NCI-H82 treated with DMSO at 0.1 percent for 48 hours (cell line): ENCODE data around the gene SDCCAG8.
A peak's percentile ranks its signal among the peaks of the same experiment; 100 is the strongest.

Source experiments
- DNase-seq: peaks from one replicate; lab custom pipeline; 2025; ENCODE audit not compliant: unreplicated experiment; lab: John Stamatoyannopoulos, UW

Gene SDCCAG8

DNA sequence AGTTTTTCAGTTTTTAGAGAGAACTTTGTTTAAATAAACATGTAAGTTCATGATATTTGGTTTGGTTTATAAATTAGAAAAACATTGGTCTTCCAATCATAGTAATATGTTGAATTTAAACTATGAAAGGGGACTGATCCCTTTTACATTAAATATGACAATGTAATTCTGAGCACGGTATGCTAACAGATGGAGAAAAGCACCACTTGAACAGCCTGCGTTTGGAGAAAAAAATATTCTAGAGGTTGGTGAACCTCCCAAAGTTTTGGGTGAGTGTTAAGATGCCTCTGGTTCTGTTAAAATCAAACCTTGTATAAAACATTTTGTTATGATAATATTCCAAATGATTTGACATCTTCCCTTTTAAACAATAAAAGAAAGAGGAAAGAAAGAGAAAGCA is 123.9 kb downstream of the SDCCAG8 start:
- DNase-seq: no peak

GRCh38 chr1:243388276-243388675 is 132.4 kb downstream of the SDCCAG8 start:
- no peak for DNase-seq

- no peak for DNase-seq
These were observed 134.4 kb downstream of the SDCCAG8 start for GRCh38 chr1:243390162-243390791.

DNA sequence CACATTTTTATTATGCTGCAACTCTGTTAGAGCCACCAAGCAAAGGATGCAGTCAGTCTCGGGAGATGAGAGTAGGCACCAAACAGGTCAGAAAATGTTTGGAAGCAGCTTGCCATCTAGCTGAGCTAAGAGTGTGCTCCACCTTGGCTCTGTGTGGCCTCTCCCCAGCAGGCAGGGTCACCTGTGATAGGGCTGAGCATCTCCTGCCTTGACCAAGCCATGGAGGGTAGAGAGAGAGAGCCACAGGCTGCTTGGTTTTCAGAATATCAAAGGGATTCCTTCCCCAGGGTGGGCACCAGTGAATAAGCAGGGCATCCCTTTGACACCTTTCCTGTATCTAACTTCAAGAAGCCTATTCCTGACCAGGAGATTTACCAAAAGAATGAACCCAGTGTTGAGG is 135.5 kb downstream of the SDCCAG8 start:
- DNase-seq: no peak

DNA sequence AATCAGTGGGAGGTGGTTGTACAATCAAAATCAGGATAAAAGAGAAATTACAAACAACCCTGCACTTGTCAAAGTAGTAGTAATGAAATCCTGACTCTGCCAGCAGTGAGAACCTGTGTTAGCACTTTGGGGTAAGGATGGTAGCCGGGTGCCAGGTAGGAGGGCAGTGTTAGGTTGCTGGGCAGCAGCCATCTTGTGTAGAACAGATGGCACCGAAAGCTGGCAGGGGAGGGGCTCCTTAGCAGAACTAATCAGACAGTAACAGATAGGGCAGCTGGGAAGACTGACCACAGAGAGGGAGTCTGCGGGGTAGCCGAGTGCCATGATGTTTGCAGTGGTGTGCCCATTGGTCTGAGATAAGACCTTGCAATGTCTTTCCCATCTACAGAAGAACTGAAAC is 137.3 kb downstream of the SDCCAG8 start:
- DNase-seq: no peak

DNA sequence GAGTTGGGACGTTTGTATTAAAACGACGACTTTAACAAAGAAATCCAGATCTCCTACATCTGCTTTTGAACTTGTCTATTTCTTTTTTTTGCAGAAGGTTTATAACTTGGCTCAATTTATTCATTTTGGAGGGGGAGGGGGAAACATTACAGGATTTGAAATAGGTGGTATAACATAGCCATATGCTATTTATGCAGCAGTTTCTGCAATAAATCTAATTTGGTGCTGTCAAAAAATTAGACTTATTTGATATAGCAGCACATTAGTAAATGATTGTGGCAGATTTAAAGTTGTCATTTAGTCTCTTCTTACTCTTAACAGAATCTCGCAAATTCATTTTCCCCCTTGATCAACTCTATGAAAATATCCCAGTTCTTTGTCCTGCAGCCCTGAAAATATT is 138.2 kb downstream of the SDCCAG8 start:
- DNase-seq: no peak

- DNase-seq: no peak
These were observed 139.0 kb downstream of the SDCCAG8 start for GRCh38 chr1:243394601-243395464.

DNA sequence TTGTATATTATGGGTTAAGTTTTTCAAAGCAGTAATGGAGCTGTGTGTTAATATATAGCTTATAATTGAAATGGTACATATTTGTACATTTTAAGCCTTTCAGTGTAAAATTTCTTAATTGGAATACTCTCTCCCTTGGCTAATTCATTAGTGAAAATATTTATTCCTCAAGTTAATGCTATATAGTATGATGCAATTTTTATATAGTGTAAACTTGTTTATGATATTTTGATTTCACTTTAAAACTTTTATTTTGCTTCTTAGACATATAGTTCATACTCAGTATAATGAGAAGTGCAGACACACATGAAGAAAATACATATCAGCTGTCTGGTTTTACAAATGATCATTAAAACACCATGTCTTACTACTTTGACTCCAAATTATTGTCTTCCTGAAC is 140.6 kb downstream of the SDCCAG8 start:
- DNase-seq: no peak

GRCh38 chr1:243396876-243397275 is 141.0 kb downstream of the SDCCAG8 start:
- DNase-seq: no peak

GRCh38 chr1:243397613-243398321 is 141.9 kb downstream of the SDCCAG8 start:
- no peak for DNase-seq

DNA sequence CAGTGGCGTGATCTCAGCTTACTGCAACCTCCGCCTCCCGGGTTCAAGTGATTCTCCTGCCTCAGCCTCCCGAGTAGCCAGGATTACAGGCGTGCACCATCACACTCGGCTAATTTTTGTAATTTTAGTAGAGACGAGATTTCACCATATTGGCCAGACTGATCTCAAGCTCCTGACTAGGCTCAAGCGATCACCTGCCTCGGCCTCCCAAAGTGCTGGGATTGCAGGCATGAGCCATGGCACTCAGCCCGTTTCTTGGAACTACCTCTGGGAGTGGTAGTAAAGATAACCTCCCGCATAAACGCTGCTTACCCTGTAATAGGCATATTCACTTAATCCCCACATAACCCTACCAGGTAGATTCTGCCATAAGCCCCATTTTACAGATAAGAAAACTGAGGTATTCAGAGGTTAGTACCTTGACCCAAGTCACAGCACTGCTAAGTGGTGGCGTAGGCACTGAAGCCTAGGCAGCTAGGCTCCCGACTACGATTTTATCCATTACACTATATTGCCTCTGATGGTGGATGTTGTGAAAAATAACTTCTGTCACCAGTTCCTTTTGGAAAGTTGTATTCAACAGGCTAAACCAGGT is 143.8 kb downstream of the SDCCAG8 start:
- no peak for DNase-seq

DNA sequence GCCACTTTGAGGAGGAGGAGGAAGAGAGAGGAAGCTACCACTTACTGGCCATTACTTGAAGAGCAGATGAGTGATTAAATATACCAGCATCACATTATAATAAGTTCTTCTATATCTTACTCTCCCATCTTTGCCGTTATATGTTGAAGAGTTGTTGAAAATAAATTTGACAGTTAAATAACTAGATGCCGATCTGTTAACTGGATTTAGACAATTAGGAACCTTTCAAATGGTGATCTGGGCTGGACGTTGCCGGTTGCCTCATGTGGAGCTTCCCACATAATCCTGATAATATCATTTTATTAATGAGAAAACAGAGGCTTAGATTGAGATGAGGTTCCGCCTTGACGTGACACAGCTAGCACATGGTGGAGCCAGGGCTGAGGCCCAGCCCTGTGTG is 147.0 kb downstream of the SDCCAG8 start:
- DNase-seq: peak; percentile 24

GRCh38 chr1:243406424-243406823 is 150.6 kb downstream of the SDCCAG8 start:
- DNase-seq: no peak

GRCh38 chr1:243407284-243408018 is 151.6 kb downstream of the SDCCAG8 start:
- no peak for DNase-seq

DNA sequence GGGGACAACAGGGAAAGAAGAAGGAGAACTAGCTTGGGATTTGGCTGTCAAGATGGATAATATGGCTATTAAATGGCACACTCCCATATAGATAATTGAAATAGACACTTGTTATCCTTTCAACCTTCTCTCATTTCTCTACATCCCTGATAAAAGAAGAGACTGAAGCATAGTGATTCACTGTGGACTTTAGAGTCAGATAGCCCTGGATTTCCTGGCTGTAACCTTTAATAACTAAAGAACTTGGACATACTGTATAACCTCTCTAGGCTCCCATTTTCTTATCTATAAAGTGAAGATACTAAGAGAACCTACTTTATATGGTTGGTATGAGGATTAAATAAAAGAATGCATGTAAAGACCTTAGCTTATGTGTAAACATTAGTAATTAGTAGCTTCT is 152.6 kb downstream of the SDCCAG8 start:
- no peak for DNase-seq

- peak; percentile 15 for DNase-seq
These were observed 153.4 kb downstream of the SDCCAG8 start for GRCh38 chr1:243409284-243409683.

DNA sequence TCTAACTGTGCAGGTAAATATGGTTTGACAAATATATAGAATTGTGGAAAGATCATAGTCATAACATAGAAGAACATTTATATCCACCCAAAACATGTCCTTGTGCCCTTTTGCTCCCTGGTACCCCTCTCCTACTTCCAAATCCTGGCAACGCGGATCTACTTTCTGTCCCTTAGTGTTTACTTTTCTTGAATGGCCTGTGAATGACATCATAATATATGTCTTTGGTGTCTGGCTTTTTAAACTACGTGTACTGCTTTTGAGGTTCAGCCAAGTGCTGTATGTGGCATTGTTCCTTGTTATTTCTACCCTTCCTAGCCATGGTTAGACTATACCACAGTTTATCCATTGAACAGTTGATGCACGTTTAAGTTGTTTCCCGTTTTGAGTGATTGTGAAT is 155.6 kb downstream of the SDCCAG8 start:
- no peak for DNase-seq

DNA sequence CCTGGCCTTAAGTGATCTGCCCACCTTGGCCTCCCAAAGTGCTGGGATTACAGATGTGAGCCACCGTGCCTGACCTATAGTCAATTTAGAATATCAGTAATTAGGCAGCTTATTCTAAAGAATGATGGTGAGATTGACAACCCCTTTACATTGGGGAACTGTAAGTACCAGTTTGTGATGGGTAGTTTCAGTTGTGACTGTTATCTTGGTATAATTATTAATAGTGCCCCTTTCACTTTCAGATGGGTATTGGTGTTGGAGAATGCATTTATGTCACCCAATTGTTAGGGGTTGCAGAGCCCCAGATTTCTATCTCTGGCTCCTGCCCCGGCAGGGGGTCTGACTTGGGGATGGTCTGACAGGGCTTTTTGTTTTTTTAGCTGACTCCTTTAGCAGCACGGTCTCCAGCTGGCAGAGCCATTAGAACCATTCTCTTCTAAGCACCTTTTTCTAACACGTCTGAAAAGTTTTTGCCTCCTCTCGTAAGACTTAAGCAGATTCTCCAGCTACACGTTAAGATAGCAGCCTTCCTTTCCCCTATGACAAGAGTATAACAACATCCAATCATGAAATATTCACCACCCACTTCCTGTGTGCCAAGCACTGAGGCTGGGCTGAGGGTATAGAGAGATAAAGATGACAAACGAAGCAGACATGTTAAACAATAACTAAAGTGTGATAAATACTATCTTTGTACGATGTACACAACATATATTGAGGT is 157.8 kb downstream of the SDCCAG8 start:
- DNase-seq: no peak

- DNase-seq: no peak
These were observed 158.3 kb downstream of the SDCCAG8 start for GRCh38 chr1:243414152-243414494.

DNA sequence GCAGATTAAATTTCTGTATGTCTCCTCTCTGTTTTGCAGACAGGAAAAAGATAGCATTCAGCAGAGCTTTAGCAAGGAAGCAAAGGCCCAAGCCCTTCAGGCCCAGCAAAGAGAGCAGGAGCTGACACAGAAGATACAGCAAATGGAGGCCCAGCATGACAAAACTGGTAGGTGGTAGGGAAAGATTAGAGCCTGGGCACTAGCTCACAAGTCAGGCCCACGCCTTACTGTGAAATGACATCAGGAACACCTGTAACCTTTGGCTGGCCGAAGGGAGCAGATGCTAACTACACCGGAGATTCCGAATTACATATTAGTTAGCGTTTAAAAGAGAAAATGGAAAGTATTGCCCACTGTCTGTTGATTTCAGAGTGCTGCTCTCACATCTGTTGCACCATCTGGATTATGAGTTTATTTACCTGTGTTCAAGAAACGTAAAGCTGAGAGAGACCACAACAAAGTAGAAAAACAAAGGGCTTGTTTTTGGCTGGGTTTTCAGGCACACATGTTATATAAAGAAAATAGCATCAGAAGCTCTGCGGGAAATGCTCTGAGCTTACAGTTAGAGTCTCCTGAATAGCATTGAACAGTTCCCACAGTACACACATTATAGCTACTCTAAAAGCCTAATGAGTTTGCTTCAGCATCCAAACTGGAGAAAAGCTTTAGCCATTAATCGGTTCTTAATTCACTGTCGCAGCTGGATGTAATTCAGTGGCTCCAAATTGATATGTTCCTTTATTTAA is 160.0 kb downstream of the SDCCAG8 start:
- peak; percentile 50 for DNase-seq
